ENCODE results near the gene RBL1. TPM values are rescaled to one million over a fixed set of nuclear protein-coding genes. Genes with fewer than 3 reads are reported as not detected.

Gene RBL1
- total and polyA plus RNA-seq, 2 donors from 2014 or later, result 1.3 to 6.5 TPM

DNA sequence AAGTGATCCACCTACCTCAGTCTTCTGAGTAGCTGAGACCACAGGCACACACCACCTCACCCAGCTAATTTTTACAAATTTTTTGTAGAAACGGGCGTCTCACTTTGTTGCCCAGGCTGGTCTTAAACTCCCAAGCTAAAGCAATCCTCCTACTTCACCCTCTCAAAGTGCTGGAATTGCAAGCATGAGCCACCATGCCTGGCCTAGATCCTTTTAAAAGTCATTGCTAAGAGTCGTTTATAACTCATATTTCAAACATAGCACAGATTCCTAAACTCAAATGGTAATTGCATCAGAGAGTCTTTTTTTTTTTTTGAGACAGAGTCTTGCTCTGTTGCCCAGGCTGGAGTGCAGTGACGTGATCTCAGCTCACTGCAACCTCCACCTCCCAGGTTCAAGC, 136.6 kb downstream of the RBL1 start:
- H3K36me3 ChIP-seq (ENCODE audit: control insufficient read depth in 2 of 3, insufficient read depth in 3 of 3, low read length in 3 of 3), result no peaks in the 10 kb centered on the region
- no peaks in the 10 kb centered on the region for H3K9me3 ChIP-seq (ENCODE audit: control insufficient read depth in 2 of 3, insufficient read depth in 1 of 3, low read length in 3 of 3)
- no peak overlapping the region for H3K27ac ChIP-seq (ENCODE audit: low read depth in 2 of 2, low read length in 2 of 2)
- FAIRE-seq (no peak), DNase-seq (no peak)
- no peaks in the 10 kb centered on the region for H3K27me3 ChIP-seq (ENCODE audit: control insufficient read depth, insufficient read depth, low read length)
- TF ChIP-seq, protein P1, sequence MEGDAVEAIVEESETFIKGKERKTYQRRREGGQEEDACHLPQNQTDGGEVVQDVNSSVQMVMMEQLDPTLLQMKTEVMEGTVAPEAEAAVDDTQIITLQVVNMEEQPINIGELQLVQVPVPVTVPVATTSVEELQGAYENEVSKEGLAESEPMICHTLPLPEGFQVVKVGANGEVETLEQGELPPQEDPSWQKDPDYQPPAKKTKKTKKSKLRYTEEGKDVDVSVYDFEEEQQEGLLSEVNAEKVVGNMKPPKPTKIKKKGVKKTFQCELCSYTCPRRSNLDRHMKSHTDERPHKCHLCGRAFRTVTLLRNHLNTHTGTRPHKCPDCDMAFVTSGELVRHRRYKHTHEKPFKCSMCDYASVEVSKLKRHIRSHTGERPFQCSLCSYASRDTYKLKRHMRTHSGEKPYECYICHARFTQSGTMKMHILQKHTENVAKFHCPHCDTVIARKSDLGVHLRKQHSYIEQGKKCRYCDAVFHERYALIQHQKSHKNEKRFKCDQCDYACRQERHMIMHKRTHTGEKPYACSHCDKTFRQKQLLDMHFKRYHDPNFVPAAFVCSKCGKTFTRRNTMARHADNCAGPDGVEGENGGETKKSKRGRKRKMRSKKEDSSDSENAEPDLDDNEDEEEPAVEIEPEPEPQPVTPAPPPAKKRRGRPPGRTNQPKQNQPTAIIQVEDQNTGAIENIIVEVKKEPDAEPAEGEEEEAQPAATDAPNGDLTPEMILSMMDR (IDR thresholded peaks at IDR 0.05; ENCODE audit: borderline replicate concordance, extremely low read depth, insufficient read depth), result no peak
- H3K9ac ChIP-seq (ENCODE audit: low read length in 3 of 3), result no peak overlapping the region
- intact Hi-C loops (cut with DNase I), result no loop called here
- H3K4me3 ChIP-seq (ENCODE audit: low read length in 3 of 3), result no peak overlapping the region
- H3K4me1 ChIP-seq (ENCODE audit: control insufficient read depth in 2 of 3, insufficient read depth in 2 of 3, low read depth in 1 of 3, low read length in 3 of 3), result no peaks in the 10 kb centered on the region

GRCh38 chr20:36957875-36958667, 137.7 kb downstream of the RBL1 start:
- no peak overlapping the region for H3K9ac ChIP-seq (ENCODE audit: low read length in 3 of 3)
- DNase-seq, result peak in 1 of 5 donors; percentile 12
- no peak for FAIRE-seq
- no peak overlapping the region for H3K4me3 ChIP-seq (ENCODE audit: low read length in 3 of 3)
- H3K9me3 ChIP-seq (ENCODE audit: control insufficient read depth in 2 of 3, insufficient read depth in 1 of 3, low read length in 3 of 3), result no peaks in the 10 kb centered on the region
- intact Hi-C loops (cut with DNase I), result no loop called here
- TF ChIP-seq, protein P1 (IDR thresholded peaks at IDR 0.05; ENCODE audit: borderline replicate concordance, extremely low read depth, insufficient read depth), result no peak
- H3K36me3 ChIP-seq (ENCODE audit: control insufficient read depth in 2 of 3, insufficient read depth in 3 of 3, low read length in 3 of 3), result no peaks in the 10 kb centered on the region
- no peaks in the 10 kb centered on the region for H3K4me1 ChIP-seq (ENCODE audit: control insufficient read depth in 2 of 3, insufficient read depth in 2 of 3, low read depth in 1 of 3, low read length in 3 of 3)
- no peak overlapping the region for H3K27ac ChIP-seq (ENCODE audit: low read depth in 2 of 2, low read length in 2 of 2)
- no peaks in the 10 kb centered on the region for H3K27me3 ChIP-seq (ENCODE audit: control insufficient read depth, insufficient read depth, low read length)

GRCh38 chr20:36956674-36957073, 139.1 kb downstream of the RBL1 start:
- H3K27ac ChIP-seq (ENCODE audit: low read depth in 2 of 2, low read length in 2 of 2), result no peak overlapping the region
- no peaks in the 10 kb centered on the region for H3K36me3 ChIP-seq (ENCODE audit: control insufficient read depth in 2 of 3, insufficient read depth in 3 of 3, low read length in 3 of 3)
- no peak overlapping the region for H3K4me3 ChIP-seq (ENCODE audit: low read length in 3 of 3)
- no peaks in the 10 kb centered on the region for H3K4me1 ChIP-seq (ENCODE audit: control insufficient read depth in 2 of 3, insufficient read depth in 2 of 3, low read depth in 1 of 3, low read length in 3 of 3)
- TF ChIP-seq, protein P1 (IDR thresholded peaks at IDR 0.05; ENCODE audit: borderline replicate concordance, extremely low read depth, insufficient read depth), result no peak
- no peaks in the 10 kb centered on the region for H3K9me3 ChIP-seq (ENCODE audit: control insufficient read depth in 2 of 3, insufficient read depth in 1 of 3, low read length in 3 of 3)
- intact Hi-C loops (cut with DNase I), result no loop called here
- no peak for DNase-seq
- H3K9ac ChIP-seq (ENCODE audit: low read length in 3 of 3), result no peak overlapping the region
- no peaks in the 10 kb centered on the region for H3K27me3 ChIP-seq (ENCODE audit: control insufficient read depth, insufficient read depth, low read length)
- no peak for FAIRE-seq
